LNCaP clone FGC (cell line): ENCODE results near the gene APOBR.
"Not testable (repeated sequence)": the region's sequence is repeated elsewhere in the genome, so short reads cannot be mapped to it uniquely, and the experiment has no call there.

Experiments used
- DNase-seq: peaks from one replicate; pipeline ENCODE4 v3.0.0-alpha.2; 2011; ENCODE audit warnings: low read depth
- H3K4me3 ChIP-seq: 2 replicates; pipeline ENCODE4 v1.5.1; 2011; ENCODE audit warnings: mild to moderate bottlenecking, low read depth, low read length, control low read depth
- TF ChIP-seq, protein P1 (sequence below): IDR thresholded peaks from 2 replicates; pipeline ENCODE4 v1.5.1; 2012; ENCODE audit warnings: mild to moderate bottlenecking; ENCODE audit not compliant: control insufficient read depth, insufficient read depth; ENCODE audit errors: extremely low read depth

The APOBR gene

DNA sequence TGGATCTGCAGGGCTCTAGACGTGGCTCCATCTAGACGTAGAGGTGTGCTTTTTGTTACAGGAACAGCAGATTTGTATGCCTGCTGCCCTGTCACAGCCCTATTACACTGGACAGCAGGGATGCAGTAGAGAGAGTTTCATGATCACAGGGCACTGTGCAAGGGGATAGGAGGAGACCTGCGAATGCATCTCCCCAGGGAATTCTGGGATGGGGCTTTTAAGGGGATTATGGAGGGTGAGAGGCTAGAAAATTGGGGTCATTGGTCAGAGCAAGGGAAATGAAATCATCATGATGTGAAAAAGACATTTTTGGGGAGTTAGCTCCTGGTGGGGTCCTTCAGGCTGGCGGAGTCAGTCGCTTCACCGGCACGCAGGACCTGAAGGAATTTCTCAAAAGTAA is 48.2 kb downstream of the APOBR start:
- H3K4me3 ChIP-seq: no peak overlapping the region

DNA sequence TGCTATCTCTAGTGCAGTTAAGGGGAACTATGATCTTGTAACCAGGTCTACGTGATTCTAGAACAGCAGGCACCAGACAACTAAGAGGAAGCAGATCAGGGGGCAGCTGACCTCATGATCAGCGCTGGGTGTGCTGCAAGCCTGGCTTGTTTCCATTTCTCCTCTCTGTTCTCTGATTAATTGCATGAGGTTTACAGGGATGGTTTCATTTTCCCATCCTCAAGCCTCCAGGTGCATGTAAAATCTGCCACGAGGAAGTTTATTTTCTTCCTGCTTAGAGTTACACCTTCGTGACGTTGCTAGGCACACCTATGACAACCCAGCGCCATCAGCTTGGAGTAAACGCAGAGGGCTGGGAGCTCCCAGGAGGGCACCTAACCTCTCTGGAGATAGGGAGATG is 48.6 kb downstream of the APOBR start:
- TF ChIP-seq, protein P1, sequence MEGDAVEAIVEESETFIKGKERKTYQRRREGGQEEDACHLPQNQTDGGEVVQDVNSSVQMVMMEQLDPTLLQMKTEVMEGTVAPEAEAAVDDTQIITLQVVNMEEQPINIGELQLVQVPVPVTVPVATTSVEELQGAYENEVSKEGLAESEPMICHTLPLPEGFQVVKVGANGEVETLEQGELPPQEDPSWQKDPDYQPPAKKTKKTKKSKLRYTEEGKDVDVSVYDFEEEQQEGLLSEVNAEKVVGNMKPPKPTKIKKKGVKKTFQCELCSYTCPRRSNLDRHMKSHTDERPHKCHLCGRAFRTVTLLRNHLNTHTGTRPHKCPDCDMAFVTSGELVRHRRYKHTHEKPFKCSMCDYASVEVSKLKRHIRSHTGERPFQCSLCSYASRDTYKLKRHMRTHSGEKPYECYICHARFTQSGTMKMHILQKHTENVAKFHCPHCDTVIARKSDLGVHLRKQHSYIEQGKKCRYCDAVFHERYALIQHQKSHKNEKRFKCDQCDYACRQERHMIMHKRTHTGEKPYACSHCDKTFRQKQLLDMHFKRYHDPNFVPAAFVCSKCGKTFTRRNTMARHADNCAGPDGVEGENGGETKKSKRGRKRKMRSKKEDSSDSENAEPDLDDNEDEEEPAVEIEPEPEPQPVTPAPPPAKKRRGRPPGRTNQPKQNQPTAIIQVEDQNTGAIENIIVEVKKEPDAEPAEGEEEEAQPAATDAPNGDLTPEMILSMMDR: no peak
- no peak overlapping the region for H3K4me3 ChIP-seq
- DNase-seq: peak; percentile 90

More for the DNA sequence above, 48.2 kb downstream of the APOBR start:
- DNase-seq: no peak
- TF ChIP-seq, protein P1: no peak

DNA sequence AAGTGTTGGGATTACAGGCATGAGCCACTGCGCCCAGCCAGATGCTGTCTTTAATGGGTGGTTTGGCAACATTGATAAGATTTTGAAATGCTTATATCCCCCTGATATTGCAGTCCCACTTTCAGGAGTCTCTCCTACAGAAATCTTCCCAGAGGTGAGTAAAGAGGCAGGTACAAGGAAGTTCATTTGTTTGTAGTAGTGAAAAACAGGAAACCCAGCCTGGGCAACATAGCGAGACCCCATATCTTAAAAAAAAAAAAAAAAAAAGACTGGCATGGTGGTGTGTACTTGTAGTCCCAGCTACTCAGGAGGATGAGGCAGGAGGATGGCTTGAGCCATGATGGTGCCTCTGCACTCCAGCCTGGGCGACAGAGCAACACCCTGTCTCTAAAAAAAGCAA is 50.6 kb downstream of the APOBR start:
- no peak for DNase-seq
- H3K4me3 ChIP-seq: no peak overlapping the region
- TF ChIP-seq, protein P1: no peak

DNA sequence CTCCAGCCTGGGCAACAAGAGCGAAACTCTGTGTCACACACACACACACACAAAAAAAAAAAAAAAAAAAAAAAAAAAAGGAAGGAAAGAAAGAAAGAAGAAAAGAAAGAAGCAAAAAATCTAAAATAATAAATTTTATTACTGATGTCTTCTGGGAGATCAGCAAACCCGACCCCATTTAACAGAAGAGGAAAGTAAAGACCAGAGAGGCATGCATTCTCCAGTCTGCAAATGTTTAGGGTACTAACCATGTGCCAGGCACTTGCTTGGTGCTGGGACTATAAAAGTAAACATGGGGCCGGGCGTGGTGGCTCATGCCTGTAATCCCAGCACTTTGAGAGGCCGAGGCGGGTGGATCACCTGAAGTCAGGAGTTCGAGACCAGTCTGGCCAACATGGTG is 51.5 kb downstream of the APOBR start:
- not testable (repeated sequence) for DNase-seq, H3K4me3 ChIP-seq

DNA sequence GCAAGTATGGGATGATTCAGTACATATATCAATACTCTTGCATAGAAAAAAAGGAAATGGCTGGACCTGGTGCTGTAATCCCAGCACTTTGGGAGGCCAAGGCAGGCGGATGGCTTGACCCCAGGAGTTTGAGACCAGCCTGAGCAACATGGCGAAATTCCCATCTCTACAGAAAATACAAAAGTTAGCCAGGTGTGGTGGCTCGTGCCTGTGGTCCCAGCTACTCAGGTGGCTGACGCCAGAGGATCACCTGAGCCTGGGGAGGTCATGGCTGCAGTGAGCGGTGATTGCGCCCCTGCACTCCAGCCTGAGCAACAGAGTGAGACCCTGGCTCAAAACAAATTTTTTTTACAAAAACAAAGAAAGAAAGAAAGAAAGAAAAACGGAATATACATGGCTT is 52.2 kb downstream of the APOBR start:
- H3K4me3 ChIP-seq: no peak overlapping the region
- TF ChIP-seq, protein P1: no peak
- no peak for DNase-seq

DNA sequence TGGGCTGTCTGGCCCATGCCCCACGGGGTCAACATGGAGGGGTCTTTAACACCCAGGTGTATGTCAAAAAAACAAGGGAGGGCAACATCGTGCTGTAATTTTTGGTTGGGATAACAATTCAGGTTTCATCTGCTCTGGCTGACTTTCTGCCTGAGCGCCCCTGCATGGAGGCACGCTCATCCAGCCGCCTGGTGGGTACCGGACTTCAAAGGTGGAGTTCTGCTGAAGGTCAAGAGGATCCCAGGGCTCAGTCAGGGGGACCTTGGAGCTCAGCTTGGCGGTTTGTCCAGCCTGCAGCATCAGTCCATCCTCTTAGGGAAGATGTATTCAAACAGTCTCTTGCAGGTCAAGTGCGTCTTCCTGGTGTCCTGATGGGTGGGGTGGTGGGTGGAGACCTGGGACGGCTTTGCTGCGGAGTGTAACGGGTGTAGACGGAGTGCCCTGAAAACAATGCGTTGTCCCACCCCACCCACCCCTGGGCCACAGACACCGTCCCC is 53.9 kb downstream of the APOBR start:
- TF ChIP-seq, protein P1: no peak
- no peak for DNase-seq
- no peak overlapping the region for H3K4me3 ChIP-seq
